GM21390 (cell line): ENCODE measurements around the gene TPSG1.
"Not testable (repeated sequence)": the region's sequence is repeated elsewhere in the genome, so short reads cannot be mapped to it uniquely, and the experiment has no call there.

ENCODE experiments used
- ATAC-seq: cut with Tn5 transposase; IDR thresholded peaks from one replicate; pipeline ENCODE4 v1.9.1; 2021; ENCODE audit not compliant: unreplicated experiment

TPSG1 gene

DNA sequence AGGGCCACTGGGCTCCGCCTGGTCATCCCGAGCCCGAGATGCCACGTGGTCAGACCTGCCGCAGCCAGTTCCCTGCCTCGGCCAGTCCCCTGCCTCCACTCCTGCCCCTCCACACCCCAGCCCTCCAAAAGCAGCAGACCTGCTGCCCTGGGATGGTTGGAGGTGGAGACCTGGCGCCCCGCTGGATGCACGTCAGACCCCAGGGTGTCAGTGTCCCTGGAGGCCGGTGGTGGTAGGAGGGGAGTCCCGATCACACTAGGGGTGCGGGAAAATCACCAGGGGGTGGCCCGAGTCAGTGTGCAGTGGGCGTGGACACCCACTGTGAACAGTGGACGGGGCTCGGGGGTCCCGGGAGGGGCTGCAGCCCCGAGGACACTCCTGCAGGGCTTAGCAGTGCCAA, 26.9 kb downstream of the TPSG1 start:
- no peak for ATAC-seq

DNA sequence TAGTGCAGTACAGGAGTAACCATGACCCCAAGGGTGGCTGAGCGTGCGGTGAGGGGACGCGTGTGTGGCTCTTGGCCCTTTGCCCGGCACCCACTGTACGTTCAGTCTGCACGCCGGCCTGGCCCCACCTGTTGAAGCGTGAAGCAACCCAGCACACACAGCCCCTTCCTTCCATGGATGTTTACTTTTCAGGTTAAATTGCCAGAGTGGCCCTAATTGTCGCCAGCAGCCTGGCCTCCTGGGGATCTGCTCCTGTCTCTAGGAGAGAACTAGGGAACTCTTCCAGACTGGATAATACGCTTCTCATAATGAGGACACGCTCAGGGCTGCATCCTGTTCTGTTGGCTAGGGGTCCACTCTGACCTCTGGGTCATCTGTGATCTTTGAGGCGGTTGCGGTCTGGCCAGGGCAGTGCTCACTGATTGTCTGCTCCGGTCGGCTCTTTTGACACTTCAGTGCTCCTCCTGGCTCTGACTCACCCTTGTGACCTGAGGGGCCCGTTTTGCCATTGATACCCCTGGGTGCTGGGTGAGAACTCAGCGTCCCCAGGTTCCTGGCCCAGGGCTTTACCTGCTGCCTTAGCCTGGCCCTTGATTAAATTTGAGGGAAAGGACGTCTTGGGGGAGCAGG, 27.7 kb downstream of the TPSG1 start:
- no peak for ATAC-seq

DNA sequence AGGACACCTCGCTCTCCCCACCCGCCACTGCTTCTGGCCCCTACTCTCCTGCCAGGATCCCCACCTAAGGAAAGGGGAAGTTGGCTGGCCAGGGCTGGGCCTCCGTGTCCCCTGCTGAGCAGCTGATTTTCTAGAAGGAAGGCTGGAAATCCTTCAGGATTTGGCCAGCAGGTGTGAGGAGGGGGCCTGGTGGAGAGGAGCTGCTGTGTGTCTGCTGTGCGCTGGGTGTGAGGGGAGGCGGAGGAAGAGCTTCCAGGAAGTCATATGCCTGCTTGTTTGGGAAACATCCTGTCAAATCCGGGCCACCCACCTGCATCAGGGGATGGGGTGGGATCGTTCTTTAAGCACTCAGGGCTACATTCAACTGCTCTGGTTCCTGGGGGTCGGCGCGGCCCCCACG, 28.6 kb downstream of the TPSG1 start:
- ATAC-seq, result no peak

DNA sequence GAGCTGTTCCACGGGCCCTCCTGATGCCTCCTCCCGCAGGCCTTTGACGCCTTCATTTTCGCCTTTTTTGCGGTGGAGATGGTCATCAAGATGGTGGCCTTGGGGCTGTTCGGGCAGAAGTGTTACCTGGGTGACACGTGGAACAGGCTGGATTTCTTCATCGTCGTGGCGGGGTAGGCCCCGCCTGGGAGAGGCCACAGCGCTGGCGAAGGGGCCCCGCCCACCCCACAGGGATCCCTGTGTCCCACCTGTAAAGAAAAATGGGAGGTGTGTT, 29.7 kb downstream of the TPSG1 start:
- no peak for ATAC-seq

DNA sequence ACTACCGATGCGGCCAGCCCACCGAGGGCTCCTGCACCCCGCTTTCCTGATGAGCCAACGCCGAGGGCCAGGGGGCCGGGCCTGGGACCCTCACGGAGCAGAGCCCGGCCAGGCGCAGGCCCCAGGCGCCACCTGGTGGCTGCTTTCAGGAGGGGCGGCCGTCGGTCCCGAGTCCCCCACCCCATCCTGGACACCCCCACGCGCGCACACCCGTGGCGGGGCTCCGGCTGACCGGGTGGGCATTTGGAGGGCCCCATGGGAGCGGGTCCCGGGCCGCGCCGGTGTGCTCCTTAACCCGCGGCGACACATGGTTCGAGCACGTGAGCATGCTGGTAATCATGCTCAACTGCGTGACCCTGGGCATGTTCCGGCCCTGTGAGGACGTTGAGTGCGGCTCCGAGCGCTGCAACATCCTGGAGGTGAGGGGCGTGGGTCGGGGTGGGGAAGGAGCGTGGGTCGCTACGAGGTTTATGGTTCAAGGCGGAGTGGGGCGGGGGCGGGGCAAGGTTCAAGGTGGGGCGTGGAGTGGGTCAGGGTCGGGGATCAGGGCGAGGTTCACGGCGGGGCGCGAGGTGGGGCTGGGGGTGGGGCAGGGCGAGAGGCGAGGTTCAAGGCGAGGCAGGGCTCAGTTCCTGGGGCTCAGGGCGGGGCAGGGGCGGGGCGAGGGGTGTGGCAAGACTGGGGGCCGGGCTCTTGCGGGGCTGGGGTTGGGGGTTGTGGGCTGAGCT, 30.2 kb downstream of the TPSG1 start:
- no peak for ATAC-seq

DNA sequence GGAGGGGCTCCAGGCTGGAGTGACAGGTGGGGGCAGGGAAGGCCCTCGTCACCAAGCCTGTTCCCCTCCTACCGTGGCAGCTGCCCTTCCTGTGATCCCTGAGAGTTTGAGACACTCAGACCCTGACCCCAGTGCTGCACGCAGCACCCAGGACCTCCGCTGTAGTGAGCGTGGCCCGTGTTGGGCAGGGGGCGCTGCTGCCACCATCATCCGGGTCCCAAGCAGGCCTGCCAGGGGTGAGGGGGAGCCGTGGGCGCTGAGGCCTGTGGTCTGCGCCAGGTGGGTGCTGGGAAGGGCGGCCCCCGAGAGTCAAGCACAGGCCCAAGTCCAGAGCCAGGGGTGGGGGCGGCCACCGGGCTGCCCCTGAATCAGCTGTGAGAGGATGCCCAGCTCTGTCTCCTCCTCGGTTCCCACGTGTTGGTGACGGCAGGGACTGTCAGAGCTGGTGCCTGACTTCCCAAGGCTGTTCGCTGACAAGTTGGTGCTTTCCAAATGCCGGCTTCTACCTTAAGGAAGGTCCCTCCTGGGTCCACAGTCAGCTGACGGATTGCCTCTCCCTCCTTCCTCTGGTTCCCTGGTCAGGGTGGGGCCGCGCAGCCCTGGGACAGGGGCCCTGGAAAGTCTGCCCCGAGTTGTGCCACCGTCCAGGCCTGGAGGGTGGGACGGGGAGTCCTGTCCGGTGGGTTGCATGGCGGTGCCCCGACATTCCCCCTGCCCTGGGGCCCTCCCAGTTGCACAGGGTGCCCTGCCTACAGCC, 31.1 kb downstream of the TPSG1 start:
- no peak for ATAC-seq

DNA sequence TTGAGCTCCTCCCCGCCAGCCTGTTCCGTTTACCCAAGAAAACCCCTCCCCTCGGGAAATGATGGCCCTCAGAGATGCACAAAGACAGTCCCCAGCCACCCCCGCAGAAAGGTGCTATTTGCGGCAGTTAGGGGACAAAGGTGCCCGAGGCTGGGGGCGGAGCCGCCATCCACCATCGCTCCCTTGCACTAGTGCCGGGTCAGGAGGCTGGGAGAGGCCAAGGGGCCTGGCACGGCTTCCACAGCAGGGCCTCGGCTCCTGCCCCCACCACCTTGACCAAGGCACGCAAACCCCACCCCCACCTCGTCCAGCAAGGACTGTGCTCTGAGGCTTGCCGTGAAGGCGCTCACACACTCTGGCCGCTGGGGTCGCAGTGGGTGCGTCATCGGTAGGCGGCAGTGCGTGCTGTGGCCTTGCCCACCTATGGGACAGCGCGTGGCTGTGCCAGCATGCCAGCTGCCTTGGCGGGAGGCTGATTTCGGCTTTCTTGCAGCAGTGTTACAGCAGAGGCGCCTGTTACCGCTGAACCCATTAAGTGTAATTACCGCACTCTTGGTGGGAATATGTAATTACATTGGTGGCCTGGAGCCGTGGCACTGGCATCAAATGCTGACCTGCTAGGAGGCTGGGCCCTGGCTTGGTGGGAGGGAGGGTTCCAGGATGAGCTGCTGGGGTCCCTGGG, 31.8 kb downstream of the TPSG1 start:
- ATAC-seq, result no peak

DNA sequence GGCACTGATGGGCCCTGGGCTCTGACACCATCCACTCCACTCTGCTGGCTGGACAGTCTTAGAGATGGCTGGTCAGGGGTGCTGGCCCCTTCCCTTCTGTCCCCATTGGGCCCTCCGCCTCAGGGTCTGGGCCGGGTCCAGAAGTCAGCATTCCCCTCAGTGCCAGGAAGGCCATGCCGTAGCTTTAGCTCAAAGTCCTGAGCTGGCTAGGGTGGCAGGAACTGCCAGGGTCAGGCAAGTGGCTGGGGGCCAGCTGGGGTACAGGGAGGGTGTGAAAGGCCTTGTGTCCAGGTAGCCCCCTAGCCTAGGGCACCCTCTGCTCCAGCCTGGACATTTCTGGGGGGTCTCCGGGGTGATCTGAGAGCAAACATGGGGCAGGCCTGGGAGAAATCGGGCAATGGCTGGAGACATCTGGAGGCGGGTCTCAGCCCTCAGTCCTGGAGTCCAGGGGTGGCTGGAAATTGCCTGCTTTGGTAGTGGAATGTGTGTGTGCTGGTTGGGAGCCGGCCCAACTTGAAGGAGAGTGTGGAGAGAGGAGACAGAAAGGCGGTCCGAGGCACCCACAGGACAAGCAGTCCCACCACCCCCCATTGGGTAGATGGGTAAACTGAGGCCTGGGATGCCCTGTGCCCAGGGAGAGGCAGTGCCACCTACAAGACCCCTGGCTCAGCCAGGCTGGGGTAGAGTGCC, 32.5 kb downstream of the TPSG1 start:
- no peak for ATAC-seq

DNA sequence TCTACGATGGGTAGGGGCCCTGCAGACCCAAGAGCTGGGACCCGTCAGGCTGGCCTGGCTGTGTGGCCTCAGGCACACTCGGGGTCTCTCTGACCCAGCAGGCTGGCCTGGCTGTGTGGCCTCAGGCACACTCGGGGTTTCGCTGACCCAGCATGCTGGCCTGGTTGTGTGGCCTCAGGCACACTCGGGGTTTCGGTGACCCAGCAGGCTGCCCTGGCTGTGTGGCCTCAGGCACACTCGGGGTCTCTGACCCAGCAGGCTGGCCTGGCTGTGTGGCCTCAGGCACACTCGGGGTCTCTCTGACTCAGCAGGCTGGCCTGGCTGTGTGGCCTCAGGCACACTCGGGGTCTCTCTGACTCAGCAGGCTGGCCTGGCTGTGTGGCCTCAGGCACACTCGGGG, 34.3 kb downstream of the TPSG1 start:
- ATAC-seq, result not testable (repeated sequence)

DNA sequence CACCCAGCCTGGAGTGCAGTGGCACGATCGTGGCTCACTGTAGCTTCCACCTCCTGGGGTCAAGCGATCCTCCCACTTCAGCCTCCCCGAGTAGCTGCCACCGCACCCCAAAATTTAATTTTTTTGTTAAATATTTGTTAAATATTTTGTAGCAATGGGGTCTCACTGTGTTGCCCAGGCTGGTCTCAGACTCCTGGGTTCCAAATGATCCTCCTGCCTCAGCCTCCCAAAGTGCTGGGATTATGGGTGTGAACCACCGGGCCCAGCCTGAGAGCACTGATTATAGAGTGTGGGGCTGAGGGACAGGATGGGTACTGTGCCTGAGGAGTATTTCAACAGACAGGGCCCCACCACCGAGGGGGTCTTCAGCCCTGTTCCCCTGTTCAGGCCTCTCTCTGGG, 35.6 kb downstream of the TPSG1 start:
- ATAC-seq, result no peak

DNA sequence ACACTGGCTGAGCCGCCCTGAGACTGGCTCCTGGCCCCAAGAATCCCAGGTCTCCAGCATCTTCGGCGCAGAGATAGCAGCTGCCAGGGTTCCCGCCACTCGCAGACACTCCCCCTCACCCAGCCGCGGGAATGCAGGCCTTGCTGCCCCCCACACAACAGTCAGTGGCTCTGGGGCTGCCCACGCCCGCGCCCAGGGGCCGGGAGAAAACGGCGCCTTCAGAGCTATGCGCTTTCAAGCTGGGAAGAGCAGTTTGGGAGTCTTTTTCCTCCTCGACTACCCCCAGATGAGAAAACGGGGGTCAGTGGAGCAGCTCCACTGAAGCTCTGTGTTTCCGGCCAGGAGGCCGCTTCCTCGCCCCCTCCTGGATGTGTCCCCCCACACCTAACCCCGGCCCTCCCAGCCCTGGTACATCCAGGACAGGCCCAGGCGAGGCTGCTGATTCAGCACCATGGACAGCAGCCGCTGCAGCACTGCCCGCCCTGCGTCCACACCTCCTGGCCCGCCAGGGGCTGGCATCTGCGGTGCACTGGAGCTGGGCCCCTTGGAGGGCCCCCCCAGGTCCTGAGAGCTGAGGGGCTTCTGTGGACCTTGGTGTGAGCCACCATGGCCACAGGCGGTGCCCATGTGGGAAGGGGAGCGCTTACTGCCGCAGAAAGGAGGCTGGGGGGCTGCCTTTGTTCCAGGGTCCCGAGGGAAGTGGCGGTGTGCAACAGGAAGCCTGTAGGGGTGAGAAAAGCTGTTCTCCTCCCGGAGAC, 36.5 kb downstream of the TPSG1 start:
- no peak for ATAC-seq

DNA sequence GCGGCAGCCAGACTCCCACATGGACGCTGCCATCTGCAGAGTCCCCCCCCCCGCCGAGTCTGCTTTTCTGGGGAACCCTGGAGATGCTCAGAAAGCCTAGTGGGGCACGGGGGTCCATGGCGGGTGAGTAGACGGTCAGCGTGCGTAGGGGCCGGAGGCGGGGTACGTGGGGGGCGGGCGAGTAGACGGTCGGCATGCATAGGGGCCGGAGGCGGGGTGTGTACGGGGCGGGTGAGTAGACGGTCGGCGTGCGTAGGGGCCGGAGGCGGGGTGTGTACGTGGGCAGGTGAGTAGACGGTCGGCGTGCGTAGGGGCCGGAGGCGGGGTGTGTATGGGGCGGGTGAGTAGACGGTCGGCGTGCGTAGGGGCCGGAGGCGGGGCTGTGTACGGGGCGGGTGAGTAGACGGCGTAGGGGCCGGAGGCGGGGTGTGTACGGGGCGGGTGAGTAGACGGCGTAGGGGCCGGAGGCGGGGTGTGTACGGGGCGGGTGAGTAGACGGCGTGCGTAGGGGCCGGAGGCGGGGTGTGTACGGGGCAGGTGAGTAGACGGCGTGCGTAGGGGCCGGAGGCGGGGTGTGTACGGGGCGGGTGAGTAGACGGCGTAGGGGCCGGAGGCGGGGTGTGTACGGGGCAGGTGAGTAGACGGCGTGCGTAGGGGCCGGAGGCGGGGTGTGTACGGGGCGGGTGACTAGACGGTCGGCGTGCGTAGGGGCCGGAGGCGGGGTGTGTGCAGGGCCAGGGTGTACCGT, 39.4 kb downstream of the TPSG1 start:
- not testable (repeated sequence) for ATAC-seq

DNA sequence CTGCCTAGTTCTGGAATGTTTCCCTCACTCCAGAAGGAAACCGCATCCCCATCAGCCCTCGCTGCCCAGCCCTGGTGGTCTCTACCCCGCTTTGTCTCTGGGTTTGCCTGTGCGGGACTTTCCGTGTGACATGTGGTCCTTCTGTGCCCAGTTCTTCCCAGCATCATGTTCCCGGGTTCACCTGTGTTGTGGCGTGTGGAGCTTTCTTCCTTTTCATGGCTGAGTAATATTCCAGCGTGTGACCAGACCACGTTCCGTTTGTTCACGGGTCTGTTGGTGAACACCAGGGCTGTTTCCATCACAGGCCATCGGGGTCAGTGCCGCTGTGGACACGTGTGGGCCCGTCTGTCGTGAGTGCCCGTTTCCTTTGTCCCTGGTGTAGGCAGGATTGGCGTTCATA, 40.1 kb downstream of the TPSG1 start:
- ATAC-seq, result no peak

DNA sequence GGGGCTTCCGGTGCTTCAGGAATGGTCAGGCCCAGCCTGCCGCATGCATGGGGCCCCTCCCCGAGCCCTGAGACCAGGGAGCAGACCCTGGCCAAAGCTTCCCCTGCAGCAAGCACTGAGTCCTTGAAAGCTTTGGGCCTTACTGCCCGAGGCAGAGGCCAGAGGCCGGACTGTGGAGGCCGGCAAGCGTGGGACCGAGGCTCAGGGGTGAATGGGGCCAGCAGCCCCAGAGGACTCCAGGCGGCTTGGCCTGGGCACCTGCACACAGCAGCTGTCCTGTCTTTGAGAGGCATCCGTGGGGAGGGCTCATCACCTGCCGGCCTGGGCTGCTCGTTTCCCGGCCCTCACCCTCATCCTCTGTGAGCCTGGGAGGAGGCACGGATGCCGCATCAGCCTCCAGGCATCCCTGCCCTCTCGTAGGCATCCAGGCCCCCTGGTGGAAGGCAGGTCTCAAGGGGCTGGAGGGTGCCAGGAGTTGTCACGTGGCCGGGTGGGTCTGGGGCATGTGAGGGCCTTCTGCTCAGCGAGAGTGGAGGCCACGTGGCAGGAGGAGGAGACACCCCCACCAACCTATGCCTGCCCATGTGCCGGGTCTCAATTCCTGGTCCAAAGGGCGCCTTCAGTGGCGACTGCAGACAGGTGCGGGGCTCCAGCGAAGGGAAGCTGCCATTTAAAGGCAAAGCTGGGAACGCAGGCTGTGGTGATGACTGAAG, 40.8 kb downstream of the TPSG1 start:
- no peak for ATAC-seq

DNA sequence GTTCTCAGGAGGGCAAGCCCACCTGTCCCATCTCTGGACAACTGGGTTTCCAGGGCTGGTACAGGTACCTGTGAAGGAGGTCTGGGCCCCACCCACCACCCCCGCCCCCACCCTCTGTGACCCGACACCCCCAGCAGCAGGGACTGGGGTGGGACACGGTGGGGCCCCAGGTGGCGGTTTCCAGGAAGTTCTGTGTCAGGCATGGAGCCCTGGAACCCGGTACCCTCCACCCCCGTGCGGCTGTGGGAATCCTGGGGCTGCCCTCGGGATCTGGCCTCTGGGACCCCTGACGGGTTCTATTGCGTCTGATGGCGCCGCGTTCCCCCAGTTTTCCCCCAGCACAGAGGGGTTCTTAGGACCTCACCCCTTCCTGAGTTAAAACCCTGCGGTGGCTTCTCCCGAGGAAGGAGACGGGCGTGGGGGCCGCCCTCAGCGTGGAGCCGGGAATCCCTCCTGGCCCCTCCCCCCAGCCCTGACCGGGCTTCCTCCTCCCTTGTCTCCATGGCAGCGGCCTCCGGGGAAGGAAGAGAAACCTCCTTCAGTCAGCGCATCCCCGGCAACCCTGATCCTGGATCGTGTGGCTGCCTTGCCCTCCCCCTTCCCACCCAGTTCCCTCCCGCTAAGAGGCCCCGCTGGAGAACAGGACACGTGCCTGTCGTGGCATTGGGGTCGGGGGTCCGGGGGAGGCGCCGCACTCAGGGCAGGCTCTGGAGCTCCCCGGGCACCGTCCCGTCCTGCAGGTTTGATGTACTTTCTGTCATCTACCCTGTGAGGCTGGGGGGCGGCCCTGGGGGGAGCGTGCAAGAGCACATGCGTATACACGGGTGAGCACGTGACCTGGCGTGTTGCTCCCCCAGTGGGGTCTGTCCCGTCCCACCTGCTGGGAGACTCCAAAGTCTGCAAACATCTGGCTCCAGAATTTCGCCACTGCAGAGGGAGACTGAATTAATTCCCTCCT, 41.8 kb downstream of the TPSG1 start:
- ATAC-seq, result no peak

DNA sequence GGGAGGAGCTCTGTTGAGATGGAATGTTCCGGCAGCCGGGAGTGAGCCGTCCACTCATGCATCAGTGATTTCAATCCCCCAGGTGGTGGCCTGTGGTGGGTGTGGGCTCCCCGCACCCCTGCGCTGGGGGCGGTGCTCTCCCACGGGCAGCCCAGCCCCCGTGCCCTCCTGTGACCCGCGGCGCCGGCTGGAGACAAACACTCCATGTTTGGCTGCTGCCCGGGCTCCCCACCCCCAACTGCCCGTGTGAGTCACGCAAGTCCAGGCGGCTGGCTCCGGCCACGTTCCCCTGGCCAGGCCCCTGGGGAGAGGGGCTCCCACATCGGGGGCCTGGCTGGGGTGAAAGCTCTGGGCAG, 42.8 kb downstream of the TPSG1 start:
- no peak for ATAC-seq

DNA sequence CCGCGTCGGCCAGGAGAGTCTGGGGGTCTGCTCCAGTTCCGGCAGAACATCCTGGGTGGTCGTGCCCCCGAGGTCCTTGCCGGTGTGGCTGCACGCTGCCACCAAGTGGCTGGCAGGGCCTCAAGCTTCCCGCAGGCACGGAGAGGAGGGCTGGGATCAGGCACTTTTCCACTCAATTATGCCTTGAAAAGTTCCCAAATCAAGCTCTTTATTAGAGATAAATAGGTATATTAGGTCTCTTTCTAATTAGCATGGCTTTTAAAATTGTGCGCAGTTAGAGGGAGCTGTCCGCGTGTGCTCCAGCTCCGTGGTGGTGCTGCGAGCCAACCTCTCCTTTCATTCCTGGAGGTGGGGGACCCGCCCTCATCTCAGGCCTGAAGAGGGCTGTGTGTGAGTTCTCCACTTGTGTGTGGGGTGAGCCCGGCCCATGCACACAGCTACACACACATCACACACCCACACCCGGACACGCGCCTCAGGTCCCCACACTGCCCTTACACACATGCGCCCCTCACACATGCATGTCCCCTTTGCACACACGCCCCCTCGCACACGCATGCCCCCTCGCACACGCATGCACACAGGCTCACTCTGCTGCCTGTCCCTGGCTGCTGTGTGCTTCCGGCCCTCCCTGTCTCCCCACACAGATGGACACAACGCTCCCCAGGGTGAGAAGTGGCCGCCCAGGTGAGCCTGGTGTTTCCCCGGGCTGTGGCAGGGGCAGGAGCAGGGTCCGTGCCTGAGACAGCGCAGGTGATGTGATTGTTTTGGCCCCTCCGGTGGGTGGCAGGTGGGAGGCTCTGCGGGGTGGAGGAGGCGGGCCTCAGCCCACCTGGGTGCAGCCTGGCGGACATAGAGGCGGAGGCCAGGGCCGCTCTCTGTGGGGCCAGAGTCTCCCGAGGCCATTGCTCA, 43.4 kb downstream of the TPSG1 start:
- no peak for ATAC-seq
